GM18498 (cell line): ENCODE measurements around the gene PPP4R2.

Experiments
- ATAC-seq: cut with Tn5 transposase; IDR thresholded peaks from one replicate; pipeline ENCODE4 v1.9.1; 2021; ENCODE audit warnings: mild to moderate bottlenecking, moderate library complexity; ENCODE audit not compliant: unreplicated experiment

PPP4R2 gene, protein sequence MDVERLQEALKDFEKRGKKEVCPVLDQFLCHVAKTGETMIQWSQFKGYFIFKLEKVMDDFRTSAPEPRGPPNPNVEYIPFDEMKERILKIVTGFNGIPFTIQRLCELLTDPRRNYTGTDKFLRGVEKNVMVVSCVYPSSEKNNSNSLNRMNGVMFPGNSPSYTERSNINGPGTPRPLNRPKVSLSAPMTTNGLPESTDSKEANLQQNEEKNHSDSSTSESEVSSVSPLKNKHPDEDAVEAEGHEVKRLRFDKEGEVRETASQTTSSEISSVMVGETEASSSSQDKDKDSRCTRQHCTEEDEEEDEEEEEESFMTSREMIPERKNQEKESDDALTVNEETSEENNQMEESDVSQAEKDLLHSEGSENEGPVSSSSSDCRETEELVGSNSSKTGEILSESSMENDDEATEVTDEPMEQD

DNA sequence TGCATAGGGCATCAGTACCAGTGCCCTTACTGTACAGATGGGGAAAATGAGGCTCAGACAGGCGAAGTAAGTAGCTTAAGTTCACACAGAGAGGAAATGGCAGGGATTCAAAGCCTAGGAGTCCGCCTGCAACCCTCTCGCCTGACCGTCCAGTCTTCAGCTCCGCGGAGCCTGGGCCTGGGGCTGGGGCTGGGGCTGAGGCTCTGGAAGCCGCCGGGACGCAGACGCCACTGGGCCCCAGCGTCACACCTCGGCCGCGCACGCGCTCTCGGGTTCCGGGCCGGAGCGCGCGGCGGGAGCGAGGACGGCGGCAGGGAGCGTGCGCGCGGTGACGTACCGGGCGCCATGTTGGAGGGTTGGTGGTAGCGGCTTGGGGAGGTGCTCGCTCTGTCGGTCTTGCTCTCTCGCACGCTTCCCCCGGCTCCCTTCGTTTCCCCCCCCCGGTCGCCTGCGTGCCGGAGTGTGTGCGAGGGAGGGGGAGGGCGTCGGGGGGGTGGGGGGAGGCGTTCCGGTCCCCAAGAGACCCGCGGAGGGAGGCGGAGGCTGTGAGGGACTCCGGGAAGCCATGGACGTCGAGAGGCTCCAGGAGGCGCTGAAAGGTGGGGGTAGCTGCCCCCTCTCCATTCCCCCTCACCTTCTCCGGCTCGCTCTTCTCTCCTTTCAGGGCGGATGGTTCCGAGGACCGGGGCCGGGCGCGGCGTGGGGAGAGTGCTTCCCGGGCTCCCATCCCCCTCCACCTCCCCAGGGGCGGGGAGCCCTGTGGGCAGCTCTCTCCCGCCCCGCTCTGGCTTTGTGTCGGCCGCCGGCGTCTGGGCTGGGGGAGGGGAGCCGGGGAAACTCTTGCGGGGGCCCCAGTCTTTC, at the start of gene PPP4R2:
PPP4R2 (plus strand) TSS at position 339 of the 861 bp plus-strand sequence; CDS start at position 566, 227 bp downstream.
- ATAC-seq, result peak; percentile 87

DNA sequence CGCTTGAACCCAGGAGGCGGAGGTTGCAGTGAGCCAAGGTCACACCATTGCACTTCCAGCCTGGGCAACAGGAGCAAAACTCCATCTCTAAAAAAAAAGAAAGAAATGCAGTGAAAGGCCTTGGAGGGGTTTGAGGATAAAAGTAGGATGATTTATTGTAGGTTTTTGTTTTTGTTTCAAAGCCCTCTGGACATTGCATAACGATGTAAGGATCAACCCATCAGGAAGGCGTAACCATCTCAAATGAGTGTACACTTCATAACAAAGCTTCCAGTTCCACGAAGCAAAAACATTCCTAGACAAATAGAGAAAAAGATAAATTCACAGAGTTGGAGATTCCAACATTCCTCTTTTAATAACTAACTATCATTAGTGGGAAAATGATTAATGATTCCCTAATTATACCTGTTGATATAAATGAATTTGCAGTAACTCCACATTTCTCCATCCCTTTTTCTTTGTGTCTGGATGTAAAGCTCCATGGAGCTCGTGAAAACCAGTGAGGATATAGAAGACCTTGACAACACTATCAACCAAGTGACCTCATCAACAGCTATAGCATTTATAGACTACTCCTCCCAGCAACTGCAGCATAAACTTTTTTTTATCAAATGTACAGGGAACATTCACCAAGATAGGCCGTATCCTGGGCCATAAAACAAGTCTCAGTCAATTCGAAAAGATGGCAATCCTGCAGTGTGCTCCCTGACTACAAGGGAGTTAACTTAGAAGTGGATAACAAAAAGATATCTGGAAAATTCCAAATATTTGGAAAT, 48.7 kb upstream of the PPP4R2 start:
- no peak for ATAC-seq

DNA sequence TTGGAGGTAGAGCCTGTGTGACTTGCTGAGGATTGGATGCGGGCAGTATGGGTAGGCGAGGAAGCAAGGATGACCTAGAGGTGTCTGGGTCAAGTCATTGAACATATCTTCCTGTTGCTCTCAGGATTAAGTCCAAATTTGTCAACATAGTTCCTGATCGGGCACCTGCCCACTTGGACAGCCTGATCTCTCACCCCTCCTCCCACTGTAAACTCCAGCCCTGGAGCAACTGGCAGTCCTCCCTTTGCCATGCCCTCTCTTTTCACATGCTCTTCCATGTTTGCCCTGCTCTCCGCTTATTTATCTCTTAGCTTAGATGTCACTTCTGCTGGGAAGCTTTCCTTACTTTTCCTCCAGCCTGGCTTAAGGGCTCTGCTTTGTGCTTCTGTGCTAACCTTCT, 47.6 kb upstream of the PPP4R2 start:
- ATAC-seq, result no peak

DNA sequence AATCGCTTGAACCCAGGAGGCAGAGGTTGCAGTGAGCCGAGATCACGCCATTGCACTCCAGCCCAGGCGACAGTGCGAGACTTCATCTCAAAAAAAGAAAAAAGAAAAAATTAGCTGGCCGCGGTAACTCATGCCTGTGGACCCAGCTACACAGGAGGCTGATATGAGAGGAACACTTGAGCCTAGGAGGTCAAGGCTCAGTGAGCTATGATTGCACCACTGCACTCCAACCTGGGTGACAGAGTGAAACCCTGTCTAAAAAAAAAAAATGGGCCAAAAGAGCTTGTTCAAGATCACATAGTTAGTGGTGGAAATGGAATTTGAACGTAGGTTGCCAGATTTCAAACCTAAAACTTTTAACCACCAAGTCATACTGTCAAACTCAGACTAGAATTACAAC, 46.2 kb upstream of the PPP4R2 start:
- no peak for ATAC-seq

DNA sequence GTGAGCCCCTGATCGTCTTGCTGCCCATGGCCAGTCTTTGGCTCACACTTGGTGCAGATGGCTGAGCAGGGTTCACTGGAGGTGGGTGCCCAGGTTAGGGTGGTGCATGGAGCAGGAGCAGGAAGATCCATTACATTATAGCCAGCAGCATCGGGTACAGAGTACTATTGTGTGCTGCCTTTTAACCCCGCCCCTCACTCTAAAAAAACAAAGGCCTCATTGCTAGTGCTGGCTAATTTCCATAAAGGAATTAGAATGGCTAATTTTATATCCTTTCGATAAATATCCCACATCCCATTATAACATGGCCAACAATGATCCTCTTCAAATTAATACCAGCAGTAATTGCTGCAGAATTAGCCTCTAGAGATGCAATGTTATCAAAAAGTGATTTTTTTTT, 45.8 kb upstream of the PPP4R2 start:
- no peak for ATAC-seq

DNA sequence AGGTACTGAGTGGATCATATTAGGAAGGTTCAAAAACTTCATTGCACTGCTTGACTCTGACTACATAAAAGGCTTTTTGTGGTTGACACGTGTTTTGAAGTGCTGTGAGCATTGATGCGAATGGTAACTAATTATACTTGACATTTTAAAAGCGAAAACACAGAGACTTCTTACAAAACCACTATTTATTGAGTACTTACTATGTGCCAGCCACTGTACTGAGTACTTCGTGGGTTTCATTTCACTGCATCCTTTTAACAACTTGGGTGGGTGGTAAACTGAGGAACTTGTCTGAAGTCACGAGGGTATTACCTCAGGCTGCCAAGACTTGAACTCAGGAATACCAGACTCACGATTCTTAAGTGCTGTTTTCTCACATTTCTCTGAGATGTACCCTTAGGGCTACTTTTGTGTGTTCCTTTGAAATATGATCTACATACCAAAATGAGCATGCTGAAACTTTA, 45.3 kb upstream of the PPP4R2 start:
- peak; percentile 56 for ATAC-seq

DNA sequence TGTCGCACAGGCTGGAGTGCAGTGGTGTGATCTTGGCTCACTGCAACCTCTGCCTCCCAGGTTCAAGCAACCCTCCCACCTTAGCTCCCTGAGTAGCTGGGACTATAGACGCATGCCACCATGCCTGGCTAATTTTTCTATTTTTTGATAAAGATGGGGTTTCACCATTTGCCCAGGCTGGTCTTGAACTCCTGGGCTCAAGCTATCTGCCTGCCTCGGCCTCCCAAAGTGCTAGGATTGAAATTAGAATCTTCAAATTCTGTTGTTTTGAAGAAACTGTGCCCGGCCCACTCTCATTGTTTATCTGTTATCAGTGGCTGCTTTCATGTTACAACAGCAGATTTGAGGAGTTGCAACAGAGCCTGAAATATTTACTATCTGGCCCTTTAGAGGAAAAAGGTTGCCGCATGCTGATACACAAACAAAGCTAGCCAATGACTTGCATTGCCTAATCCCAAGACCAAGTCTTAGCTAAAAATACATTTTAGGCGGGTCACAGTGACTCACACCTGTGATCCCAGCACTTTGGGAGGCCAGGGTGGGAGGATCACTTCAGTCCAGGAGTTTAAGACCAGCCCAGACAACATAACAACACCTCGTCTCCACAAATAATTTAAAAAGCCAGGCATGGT, 43.2 kb upstream of the PPP4R2 start:
- no peak for ATAC-seq

DNA sequence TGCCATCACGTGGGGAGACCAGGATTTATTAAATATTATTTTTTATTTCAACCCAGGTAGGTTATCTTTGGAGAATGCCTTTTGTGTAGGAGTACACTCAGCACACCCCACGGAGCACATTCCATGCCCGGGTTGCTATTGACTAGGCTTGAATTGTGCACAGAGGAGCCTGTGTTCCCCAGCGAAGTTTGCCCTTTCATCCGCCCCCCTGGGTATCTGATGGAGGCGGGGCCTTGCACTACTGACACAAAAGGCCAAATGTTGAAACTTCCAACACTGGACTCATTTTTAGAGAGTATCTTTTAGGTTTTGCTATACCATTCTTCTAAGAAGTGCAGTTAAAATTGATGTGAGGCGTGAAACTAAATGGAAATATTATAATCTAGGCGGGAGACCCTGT, 39.3 kb upstream of the PPP4R2 start:
- no peak for ATAC-seq

DNA sequence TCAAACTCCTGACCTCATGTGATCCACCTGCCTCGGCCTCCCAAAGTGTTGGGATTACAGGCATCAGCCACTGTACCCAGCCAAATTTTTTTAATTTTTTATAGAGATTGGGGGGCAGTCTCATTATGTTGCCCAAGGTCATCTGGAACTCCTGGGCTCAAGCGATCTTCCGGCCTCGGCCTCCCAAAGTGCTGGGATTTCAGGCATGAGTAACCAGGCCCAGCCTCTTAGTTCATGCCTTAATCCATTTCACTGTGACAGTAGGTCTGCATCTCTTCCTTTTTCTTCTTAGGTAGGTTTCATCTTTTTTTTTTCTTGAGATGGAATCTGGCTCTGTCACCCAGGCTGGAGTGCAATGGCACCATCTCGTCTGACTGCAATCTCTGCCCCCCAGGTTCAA, 37.3 kb upstream of the PPP4R2 start:
- ATAC-seq, result no peak

DNA sequence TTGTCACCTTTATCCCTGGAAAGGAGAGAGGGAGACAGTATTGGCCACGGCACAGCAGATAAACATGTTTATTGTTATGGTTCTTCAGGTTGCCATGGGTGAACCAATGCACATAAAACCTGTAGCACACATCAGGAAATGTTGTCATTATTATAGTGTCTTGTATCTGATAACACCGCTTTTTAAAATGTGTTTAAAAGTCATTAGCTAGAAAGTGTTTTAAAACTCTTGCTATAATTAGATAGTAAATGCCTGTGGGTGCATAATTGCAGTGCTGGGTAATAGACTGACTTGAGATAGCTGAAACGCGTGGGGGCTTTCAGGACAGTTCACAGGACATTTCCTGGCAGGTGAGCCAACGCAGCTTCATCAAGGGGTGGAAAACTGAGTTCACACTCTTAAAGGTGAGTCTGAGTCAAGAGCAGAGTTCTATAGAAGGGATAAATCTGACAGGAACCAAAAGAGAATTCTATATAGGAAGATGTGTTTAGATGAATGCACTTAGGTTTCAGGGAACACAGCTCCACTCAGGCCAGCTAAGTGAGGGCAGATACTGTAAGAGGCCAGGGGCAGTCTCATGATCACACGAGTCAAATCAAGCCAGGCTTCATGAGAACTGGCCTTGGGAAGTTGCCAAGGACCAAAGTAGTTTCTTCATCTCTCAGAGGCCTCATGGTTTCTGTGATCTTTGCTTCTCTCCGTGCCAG, 35.6 kb upstream of the PPP4R2 start:
- no peak for ATAC-seq

DNA sequence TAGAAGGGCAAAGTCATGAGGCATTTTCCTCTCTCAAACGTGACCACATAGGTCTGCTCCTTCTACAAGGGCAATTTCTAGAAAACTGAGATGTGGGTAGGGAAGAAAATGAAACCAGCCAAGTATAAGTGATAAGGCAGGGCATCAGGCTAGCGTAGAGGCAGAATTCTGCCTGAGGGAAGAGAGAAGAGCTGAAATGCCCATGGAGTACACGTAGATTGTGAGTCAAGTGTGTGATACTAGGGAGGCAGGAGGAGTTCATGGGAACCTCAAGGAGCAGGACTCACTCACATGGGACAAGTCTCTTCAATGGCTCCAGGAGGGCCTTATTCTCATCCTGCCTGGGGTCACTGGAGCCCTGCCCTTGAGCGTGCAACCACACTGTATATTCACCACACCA, 34.9 kb upstream of the PPP4R2 start:
- no peak for ATAC-seq

DNA sequence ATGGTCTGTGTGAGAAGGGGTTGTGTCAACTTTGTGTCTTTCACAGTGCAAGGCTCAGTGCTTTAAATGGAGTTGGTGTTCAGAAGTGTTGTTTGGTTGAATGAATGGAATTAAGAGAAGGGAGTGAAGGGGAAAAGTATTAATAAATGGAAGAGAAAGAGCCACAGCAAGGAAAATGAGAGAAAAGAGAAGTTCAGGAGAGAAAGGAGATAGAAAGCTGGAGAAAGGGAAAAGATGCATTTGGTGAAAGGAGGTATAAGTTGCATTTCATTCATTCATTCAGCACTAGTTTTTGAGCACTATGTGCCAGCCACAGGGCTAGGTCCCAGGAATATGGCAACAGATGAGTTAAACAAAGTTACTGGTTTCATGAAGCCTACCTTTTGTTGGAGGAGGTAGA, 34.3 kb upstream of the PPP4R2 start:
- ATAC-seq, result no peak

DNA sequence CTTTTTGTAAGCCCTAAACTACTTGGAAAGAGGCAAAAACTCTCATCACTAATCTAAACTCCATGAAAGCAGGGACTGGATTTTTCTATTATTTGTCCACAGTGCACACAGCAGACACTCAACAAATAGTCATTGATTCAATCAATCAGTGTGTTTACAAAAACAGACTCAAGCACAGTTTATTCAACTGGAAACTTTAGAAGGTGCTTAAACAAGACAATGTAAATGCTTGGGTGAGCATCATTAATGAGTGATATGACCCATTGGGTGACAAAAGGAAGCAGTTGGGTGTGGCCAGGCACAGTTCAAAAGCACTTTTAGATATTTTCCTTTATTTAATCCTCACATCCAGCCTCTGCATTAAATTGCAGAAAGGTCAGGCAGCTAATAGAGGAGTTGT, 32.0 kb upstream of the PPP4R2 start:
- no peak for ATAC-seq

DNA sequence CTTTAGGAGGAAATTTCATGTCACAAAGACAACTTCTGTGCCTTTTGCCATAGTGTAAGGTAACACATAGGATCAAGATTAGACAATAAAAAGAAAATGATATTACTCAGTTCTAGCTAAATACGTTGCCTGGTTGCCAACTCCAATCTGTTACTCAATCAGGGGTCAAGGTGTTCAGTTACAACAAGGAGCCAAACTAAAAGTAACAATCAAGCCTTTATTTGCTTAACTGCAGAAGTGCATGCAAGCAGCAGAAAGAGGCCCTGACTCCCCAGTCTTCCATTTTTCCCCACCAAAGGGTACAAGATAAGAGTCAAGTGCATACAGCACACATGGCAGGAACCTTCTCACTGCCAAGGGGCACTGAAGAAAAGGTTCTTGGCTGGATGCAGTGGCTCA, 28.3 kb upstream of the PPP4R2 start:
- ATAC-seq, result no peak

DNA sequence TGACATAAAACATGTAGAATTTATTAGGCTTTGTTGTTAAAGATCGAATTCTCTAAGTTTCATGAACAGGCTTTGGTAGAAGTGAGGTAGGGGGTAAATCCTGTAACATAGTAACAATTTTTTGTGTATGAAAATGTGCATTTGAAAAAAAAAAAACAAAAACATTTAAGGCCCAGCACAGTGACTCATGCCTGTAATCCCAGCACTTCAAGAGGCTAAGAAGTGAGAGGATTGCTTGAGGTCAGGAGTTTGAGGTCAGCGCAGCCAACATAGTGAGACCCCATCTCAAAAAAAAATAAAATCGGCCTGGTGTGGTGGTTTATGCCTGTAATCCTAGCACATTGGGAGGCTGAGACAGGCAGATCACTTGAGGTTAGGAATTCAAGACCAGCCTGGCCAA, 26.8 kb upstream of the PPP4R2 start:
- ATAC-seq, result no peak

DNA sequence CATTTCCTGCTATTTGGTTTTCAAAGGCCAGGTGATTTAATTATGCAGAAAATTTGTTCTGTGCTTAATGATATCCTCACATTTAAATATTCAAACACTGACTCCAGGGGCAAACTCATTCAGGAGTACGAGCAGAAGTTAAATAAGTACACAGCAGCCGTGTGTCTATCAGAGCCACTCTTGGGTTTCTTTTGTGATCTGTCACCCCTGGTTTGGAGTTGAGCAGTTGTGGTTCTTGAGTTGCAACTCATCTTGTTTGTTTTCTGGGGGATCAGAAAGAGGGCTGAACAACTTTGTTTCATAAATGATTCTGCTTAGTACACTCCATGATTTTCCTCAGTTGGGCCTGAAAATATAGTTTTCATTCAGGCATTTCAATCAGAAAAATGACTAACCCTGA, 25.7 kb upstream of the PPP4R2 start:
- ATAC-seq, result no peak

DNA sequence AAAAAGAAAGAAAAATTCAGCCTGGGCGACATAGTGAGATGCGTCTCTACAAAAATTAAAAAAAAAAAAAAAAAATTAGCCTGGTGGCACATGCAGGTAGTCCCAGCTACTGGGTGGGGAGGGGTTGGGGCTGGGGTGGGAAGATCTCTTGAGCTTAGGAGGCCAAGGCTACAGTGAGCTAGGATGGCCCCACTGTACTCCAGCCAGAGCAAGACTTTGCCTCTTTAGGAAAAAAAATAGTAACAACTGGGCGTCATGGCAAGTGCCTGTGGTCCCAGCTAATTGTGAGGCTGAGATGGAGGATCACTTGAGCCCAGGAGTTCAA, 23.9 kb upstream of the PPP4R2 start:
- ATAC-seq, result no peak

DNA sequence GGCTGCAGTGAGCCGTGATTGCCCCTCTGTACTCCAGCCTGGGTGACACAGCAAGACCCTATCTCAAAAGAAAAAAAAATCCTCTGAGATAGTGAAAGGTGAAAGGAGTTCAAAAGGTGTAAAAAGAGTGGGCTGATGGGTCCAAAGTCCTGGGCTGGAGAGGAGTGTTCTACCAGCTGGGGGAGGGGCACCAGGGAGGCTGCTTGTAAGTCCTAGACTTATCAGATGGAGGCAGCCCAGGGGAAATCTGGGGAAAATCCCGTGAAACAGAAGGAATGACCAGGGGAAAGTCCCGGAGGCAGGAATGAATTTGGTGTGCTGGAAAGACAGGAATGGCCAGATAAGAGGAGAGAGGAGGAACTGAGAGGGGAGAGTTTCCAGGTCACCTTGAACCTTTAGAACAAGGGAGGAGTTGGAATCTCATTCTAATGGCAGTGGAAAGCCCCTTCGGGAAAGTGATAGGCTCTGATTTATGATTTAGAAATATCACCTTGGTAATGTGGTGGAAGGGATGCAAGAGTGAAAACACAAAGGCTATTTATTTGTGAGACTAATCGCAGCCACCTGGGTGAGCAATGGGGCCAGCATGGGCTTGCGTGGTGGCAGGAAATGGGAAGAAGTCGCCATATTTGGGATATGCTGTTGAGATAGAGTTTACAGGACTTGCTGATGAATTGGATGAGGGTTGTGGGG, 23.4 kb upstream of the PPP4R2 start:
- ATAC-seq, result no peak

DNA sequence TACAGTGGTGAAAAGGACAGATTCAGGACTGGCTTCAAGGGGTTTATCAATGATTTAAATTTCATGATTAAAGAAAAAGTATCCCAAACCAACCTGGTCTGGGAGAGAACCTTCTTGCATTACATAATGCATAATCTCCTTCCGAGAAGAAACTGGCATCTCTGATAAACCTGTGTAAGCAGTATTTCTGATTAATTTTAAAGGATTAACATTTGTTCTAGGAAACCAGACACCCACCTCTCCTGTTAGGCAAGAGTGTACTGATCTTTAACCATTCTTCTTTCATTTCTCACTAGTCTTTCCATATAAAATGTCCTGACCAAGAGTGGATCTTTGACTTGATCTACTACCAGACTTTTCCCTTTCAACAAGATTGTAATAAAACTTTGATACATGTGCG, 22.8 kb upstream of the PPP4R2 start:
- ATAC-seq, result no peak

DNA sequence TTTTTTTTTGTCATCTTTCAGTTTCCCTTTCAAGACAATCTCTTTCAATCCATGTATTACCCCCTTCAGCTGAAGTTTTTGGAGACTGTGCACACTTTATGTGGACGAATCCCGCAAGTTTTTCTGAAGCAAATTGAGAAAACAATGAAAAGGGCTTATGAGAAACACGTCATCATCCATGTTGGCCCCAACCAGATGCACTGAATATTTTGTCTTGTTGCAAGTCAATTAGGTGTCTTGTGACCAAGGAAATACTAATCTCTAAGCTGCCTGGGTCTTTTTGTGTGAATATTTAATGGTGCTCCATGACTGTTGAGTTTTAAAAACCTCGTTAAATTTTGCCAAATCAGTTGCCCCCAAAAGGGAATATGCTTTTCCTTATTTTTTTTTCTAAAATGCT, 21.7 kb upstream of the PPP4R2 start:
- ATAC-seq, result no peak
